GM12878 (cell line): ENCODE results near the gene ZNF3. TPM values are rescaled to one million over a fixed set of nuclear protein-coding genes. Genes with fewer than 3 reads are reported as not detected.

Experiments used
- ATAC-seq: fragments of 200-7000 bp; cut with Tn5 transposase; 3 replicates; pipeline ENCODE4 v1.9.1; 2020; ENCODE audit warnings: mild to moderate bottlenecking, moderate library complexity
- Bru-seq: library from RNA; stranded (reverse); fragments of 400-500 nt; gene quantifications from one replicate; lab custom pipeline; 2021; lab: Mats Ljungman, UMichigan
- BruChase-seq, 2 experiments: library from RNA; stranded (reverse); fragments of 400-500 nt; gene quantifications; one replicate each; lab custom pipeline; 2021; lab: Mats Ljungman, UMichigan
- BruUV-seq: library from RNA; stranded (reverse); fragments of 400-500 nt; replicated peaks from 2 replicates; lab custom pipeline; 2021; lab: Mats Ljungman, UMichigan
- CTCF ChIA-PET: fragments of 300-600 bp; sonication (Branson Sonifier 250); formaldehyde crosslinking; extraction: SDS; loops from one replicate; lab custom pipeline; 2021; ENCODE audit warnings: inconsistent platforms; lab: Yijun Ruan, JAX
- POLR2A ChIA-PET: fragments of 350-600 bp; formaldehyde crosslinking; extraction: SDS; loops from one replicate; lab custom pipeline; 2021; ENCODE audit warnings: inconsistent platforms; lab: Charles Lee
- RAD21 ChIA-PET: fragments of 300-600 bp; sonication (Branson Sonifier 250); formaldehyde crosslinking; loops from one replicate; lab custom pipeline; 2023; ENCODE audit warnings: antibody characterized with exemption; ENCODE audit not compliant: unreplicated experiment; lab: Charles Lee
- SMC1A ChIA-PET: fragments of 300-600 bp; sonication (Branson Sonifier 250); formaldehyde crosslinking; loops from one replicate; lab custom pipeline; 2023; ENCODE audit not compliant: unreplicated experiment, uncharacterized antibody; lab: Charles Lee
- DNase-seq: peaks from one replicate; pipeline ENCODE4 v3.0.0-alpha.2; 2011; ENCODE audit warnings: low read depth, low spot score
- FAIRE-seq: peaks from 3 replicates; lab custom pipeline; 2011; peaks lifted over from hg19 to GRCh38; lab: Jason Lieb, UNC
- H2AFZ ChIP-seq: 2 replicates; pipeline ENCODE4 v1.6.0; 2011; ENCODE audit warnings: low read depth, low read length, control low read depth; ENCODE audit not compliant: control insufficient read depth
- H3K27ac ChIP-seq: 2 replicates; pipeline ENCODE4 v1.5.1; 2011; ENCODE audit warnings: control low read depth; ENCODE audit not compliant: control insufficient read depth, insufficient read depth
- H3K27me3 ChIP-seq, 2 experiments: replicated peaks in 1 of 2; 2 replicates each; pipeline versions ENCODE4 v1.6.0 to v1.6.1; 2011; ENCODE audit warnings: low read length in 1 of 2; ENCODE audit not compliant: control insufficient read depth in 2 of 2, insufficient read depth in 2 of 2
- H3K36me3 ChIP-seq, 2 experiments: 2 replicates each; pipeline ENCODE4 v1.5.1; 2011; ENCODE audit warnings: low read length in 1 of 2; ENCODE audit not compliant: control insufficient read depth in 2 of 2, insufficient read depth in 2 of 2
- H3K4me1 ChIP-seq: 2 replicates; pipeline ENCODE4 v1.6.1; 2011; ENCODE audit warnings: mild to moderate bottlenecking, low read length, moderate library complexity, mixed read lengths; ENCODE audit not compliant: control insufficient read depth, insufficient read depth
- H3K4me2 ChIP-seq: 2 replicates; pipeline ENCODE4 v1.6.0; 2011; ENCODE audit warnings: control low read depth; ENCODE audit not compliant: control insufficient read depth, insufficient read depth
- H3K4me3 ChIP-seq: fragments of 200-600 bp; sonication (generic); 2 replicates; pipeline ENCODE4 v1.5.1; 2016
- H3K79me2 ChIP-seq: 2 replicates; pipeline ENCODE4 v1.6.0; 2011; ENCODE audit warnings: low read length; ENCODE audit not compliant: control insufficient read depth, insufficient read depth
- H3K9ac ChIP-seq: 2 replicates; pipeline ENCODE4 v1.8.0; 2011; ENCODE audit warnings: low read length, control low read depth, mixed read lengths; ENCODE audit not compliant: control insufficient read depth, insufficient read depth
- H3K9me3 ChIP-seq: replicated peaks from 3 replicates; pipeline ENCODE4 v1.5.1; 2011; ENCODE audit warnings: mild to moderate bottlenecking, low read length; ENCODE audit not compliant: control insufficient read depth, insufficient read depth
- H4K20me1 ChIP-seq: 2 replicates; pipeline ENCODE4 v1.6.0; 2011; ENCODE audit not compliant: control insufficient read depth, insufficient read depth
- BACH1 ChIP-seq: fragments of 450-650 bp; IDR thresholded peaks from 2 replicates; pipeline ENCODE4 v1.6.1; 2017; ENCODE audit warnings: mild to moderate bottlenecking, borderline replicate concordance
- BCL3 ChIP-seq: IDR thresholded peaks from 2 replicates; pipeline ENCODE4 v1.6.1; 2011; ENCODE audit warnings: borderline replicate concordance, low read depth, mild to moderate bottlenecking, moderate library complexity, low read length; ENCODE audit not compliant: insufficient read depth, poor library complexity, severe bottlenecking
- BMI1 ChIP-seq: fragments of 450-650 bp; IDR thresholded peaks from 2 replicates; pipeline ENCODE4 v1.6.1; 2016; ENCODE audit warnings: mild to moderate bottlenecking, moderate library complexity, borderline replicate concordance
- CHD2 ChIP-seq: IDR thresholded peaks from 2 replicates; pipeline ENCODE4 v1.6.1; 2011; ENCODE audit warnings: low read depth, low read length, improper control_type of control experiment, borderline replicate concordance
- CREB1 ChIP-seq: IDR thresholded peaks from 2 replicates; pipeline ENCODE4 v1.6.1; 2012; ENCODE audit warnings: low read depth, mild to moderate bottlenecking, inconsistent platforms
- CREM ChIP-seq: IDR thresholded peaks from 2 replicates; pipeline ENCODE4 v1.6.1; 2014; ENCODE audit warnings: antibody characterized with exemption, low read depth
- KLF5 ChIP-seq: fragments of 450-650 bp; IDR thresholded peaks from 2 replicates; pipeline ENCODE4 v1.6.1; 2014; ENCODE audit warnings: mild to moderate bottlenecking; ENCODE audit not compliant: partially characterized antibody
- MEF2B ChIP-seq: fragments of 450-650 bp; IDR thresholded peaks from 2 replicates; pipeline ENCODE4 v1.6.1; 2018; ENCODE audit warnings: mild to moderate bottlenecking, moderate library complexity; ENCODE audit not compliant: partially characterized antibody, poor library complexity, severe bottlenecking
- NBN ChIP-seq: fragments of 450-650 bp; IDR thresholded peaks from 2 replicates; pipeline ENCODE4 v1.6.1; 2016
- POLR2AphosphoS5 ChIP-seq: IDR thresholded peaks from 2 replicates; pipeline ENCODE4 v1.6.1; 2011; ENCODE audit warnings: mild to moderate bottlenecking, low read length, inconsistent platforms
- SP1 ChIP-seq: IDR thresholded peaks from one replicate; pipeline ENCODE4 v1.6.1; 2011; ENCODE audit warnings: low read depth, low read length
- USF1 ChIP-seq: IDR thresholded peaks from 2 replicates; pipeline ENCODE4 v1.6.1; 2011; ENCODE audit warnings: borderline replicate concordance, low read depth, mild to moderate bottlenecking, moderate library complexity, mixed read lengths, low read length; ENCODE audit not compliant: insufficient read depth; ENCODE audit errors: extremely low read length
- WRNIP1 ChIP-seq: IDR thresholded peaks from 2 replicates; pipeline ENCODE4 v1.6.1; 2011; ENCODE audit warnings: low read depth, low read length, improper control_type of control experiment, borderline replicate concordance
- WGBS: methylation state at CpG from one replicate; pipeline ENCODE4 v1.1.6; 2016; ENCODE audit warnings: low lambda C conversion rate; ENCODE audit not compliant: insufficient replicate concordance, insufficient coverage; ENCODE audit errors: missing lambda C conversion rate; 5-methylcytosine and 5-hydroxymethylcytosine counted together
- in situ Hi-C: fragments of 300-500 bp; cut with MboI; formaldehyde crosslinking; loops from 9 replicates; pipeline ENCODE4 v1.14.3; 2018; ENCODE audit warnings: mixed read lengths
- intact Hi-C: fragments of 100-400 bp; cut with micrococcal nuclease; formaldehyde crosslinking; loops from one replicate; pipeline ENCODE4 v1.14.2; 2022; ENCODE audit not compliant: unreplicated experiment
- long read RNA-seq, 2 experiments: library from polyadenylated mRNA; unstranded; transcript quantifications; one replicate each; pipeline ENCODE4 v2.0.0, GENCODE V29; 2019 to 2020
- polyA minus RNA-seq, 3 experiments: library from RNA; depleted of rRNA, polyadenylated mRNA; stranded (reverse); fragments of >200 nt; gene quantifications; 2 replicates each; pipeline ENCODE4 v1.2.3, GENCODE V29; 2011
- polyA plus RNA-seq, 11 experiments: library from polyadenylated mRNA; depleted of rRNA in 4 of 11; unstranded in 6 of 11; stranded (reverse) in 5 of 11; fragments of >200 nt; fragmentation: Nextera tagmentation in 4 of 11; fragmentation: Illumina TruSeq in 1 of 11; extraction: Ambion mirVana in 4 of 11; extraction: Trizol in 1 of 11; gene quantifications; 1 replicate in 1 of 11; 2 replicates in 10 of 11; pipeline versions ENCODE4 v1.2.1 to v1.2.3, GENCODE V29; 2011 to 2016; ENCODE audit warnings: inconsistent platforms in 2 of 11, missing spikeins in 2 of 11, low read depth in 1 of 11
- total RNA-seq, 4 experiments: library from RNA; depleted of rRNA in 3 of 4; stranded (reverse); fragments of >200 nt in 3 of 4; fragmentation: Illumina TruSeq in 1 of 4; extraction: Trizol in 1 of 4; gene quantifications; 2 replicates each; pipeline versions ENCODE4 v1.2.1 to v1.2.3, GENCODE V29; 2013 to 2021
- TF ChIP-seq, protein P1 (sequence below): IDR thresholded peaks from 2 replicates; pipeline ENCODE4 v1.6.1; 2012; ENCODE audit warnings: low read depth, low read length, improper control_type of control experiment

ZNF3 gene
- 65.5 and 73.9 TPM in 2 replicates for total RNA-seq (2013; cell fraction: nucleolus; rRNA removed)
- total RNA-seq (2014; rRNA removed) (26.2 and 34.9 TPM in 2 replicates), total RNA-seq (2014; rRNA removed; fragmentation: Illumina TruSeq; extraction: Trizol) (34.9 and 36.0 TPM in 2 replicates), total RNA-seq (2021) (28.5 and 30.7 TPM in 2 replicates), polyA plus RNA-seq (2011; rRNA removed) (31.1 and 32.1 TPM in 2 replicates), polyA plus RNA-seq (2014; fragmentation: Illumina TruSeq; extraction: Trizol) (37.4 and 48.6 TPM in 2 replicates), polyA plus RNA-seq (2014; fragmentation: Nextera tagmentation; extraction: Ambion mirVana) (10 to 100 TPM; 17.2 to 19.0 TPM), polyA plus RNA-seq (2014; rRNA removed) (22.6 and 27.3 TPM in 2 replicates), polyA plus RNA-seq (2016; fragmentation: Nextera tagmentation; extraction: Ambion mirVana) (10 to 100 TPM; 29.0 to 29.7 TPM), polyA minus RNA-seq (2011; rRNA and poly(A)+ RNA removed) (39.6 and 39.9 TPM in 2 replicates), Bru-seq, nascent RNA (percentile 80 among the genes with signal in this experiment), BruChase-seq, experiment 1, labeled RNA remaining after a 6-hour chase (percentile 75 among the genes with signal in this experiment), BruChase-seq, experiment 2, labeled RNA remaining after a 2-hour chase (percentile 82 among the genes with signal in this experiment)
- 21.0 TPM for polyA plus RNA-seq (2011; ENCODE audit: low read depth)
- 22.5 and 23.4 TPM in 2 replicates for polyA plus RNA-seq (2011; cell fraction: cytosol; rRNA removed)
- polyA plus RNA-seq (2011; cell fraction: nucleus; rRNA removed), result 48.4 and 55.7 TPM in 2 replicates
- polyA plus RNA-seq (2012), result 18.6 and 26.6 TPM in 2 replicates
- 9.4 and 12.2 TPM in 2 replicates for polyA minus RNA-seq (2011; cell fraction: cytosol; rRNA and poly(A)+ RNA removed)
- 23.2 and 42.2 TPM in 2 replicates for polyA minus RNA-seq (2011; cell fraction: nucleus; rRNA and poly(A)+ RNA removed)
- long read RNA-seq, experiment 1, transcript ZNF3-202 (6 exons, 2,799 nt), result major isoform, 5 of 14 reads
- long read RNA-seq, experiment 1, partial matches to known transcripts, result 0 of 14 reads
- long read RNA-seq, experiment 1, other reads (novel, unspliced or antisense), result 7 of 14 reads
- long read RNA-seq, experiment 2, transcript ZNF3-207 (5 exons, 2,718 nt), result minor isoform, 9 of 116 reads
- long read RNA-seq, experiment 2, transcript ZNF3-208 (6 exons, 999 nt), result minor isoform, 11 of 116 reads
- long read RNA-seq, experiment 2, transcript ZNF3-202 (6 exons, 2,799 nt), result major isoform, 49 of 116 reads
- long read RNA-seq, experiment 2, partial matches to known transcripts, result 4 of 116 reads
- long read RNA-seq, experiment 2, other reads (novel, unspliced or antisense), result 34 of 116 reads

GRCh38 chr7:100081535-100082102 lies at the start of gene ZNF3:
ZNF3 (minus strand) TSS chr7:100081723; CDS start chr7:100077357, 4,366 bp downstream.
- H3K27ac ChIP-seq, result peak within 1 kb of the TSS; percentile 89
- SMC1A ChIA-PET, result interaction anchor here (1.0 to 1.6 kb wide), 9 partner anchors 19 to 168 kb away, joined by 3 to 11 read pairs (median 4); partner anchors contain the start of genes AP4M1, LAMTOR4 and MCM7
- no peaks in the 10 kb centered on the region; the same call in 2 of the 3 replicates for H3K9me3 ChIP-seq
- peak; percentile 100 for FAIRE-seq
- peak; percentile 97 for DNase-seq
- peak; percentile 90 for ATAC-seq
- H4K20me1 ChIP-seq, result no peaks in the 10 kb centered on the region
- CTCF ChIA-PET, result interaction anchor here (1.0 to 1.4 kb wide), 13 partner anchors 10 to 168 kb away, joined by 3 to 15 read pairs (median 4); partner anchors contain the start of genes MBLAC1 and ZKSCAN1
- peak within 1 kb of the TSS; percentile 94 for H3K9ac ChIP-seq
- H3K36me3 ChIP-seq, result peaks cover 0 to 5% of the 10 kb centered on the region in 2 experiments; a peak in 3 of 4 replicates
- RAD21 ChIA-PET, result interaction anchor here (0.9 to 1.4 kb wide), 9 partner anchors 10 to 397 kb away, joined by 3 to 23 read pairs (median 4); partner anchors contain the start of genes AP4M1, MCM7, TRIM4 and TSC22D4
- H3K79me2 ChIP-seq, result peaks cover 41% of the 10 kb centered on the region
- peak within 1 kb of the TSS; percentile 88 for H3K4me3 ChIP-seq
- H2AFZ ChIP-seq, result peak within 1 kb of the TSS; percentile 85
- intact Hi-C loops (loop anchor here (1.0 to 10.0 kb wide), 6 partner anchors 20 to 167 kb away; partner anchors contain the start of genes AP4M1, LAMTOR4, MBLAC1 and MCM7), in situ Hi-C loops (no loop called here)
- WGBS, result under 1% methylated on average over 54 of the region's 55 CpGs
- H3K4me1 ChIP-seq, result peaks cover 4% of the 10 kb centered on the region
- POLR2A ChIA-PET, result interaction anchor here (1.0 to 1.6 kb wide), 6 partner anchors 12 to 39 kb away, joined by 3 to 15 read pairs (median 4); partner anchors contain the start of genes AP4M1, MCM7 and ZSCAN21
- no peaks in the 10 kb centered on the region for H3K27me3 ChIP-seq
- peak within 1 kb of the TSS; percentile 84 for H3K4me2 ChIP-seq
- BruUV-seq, result no TSS peak
- TF ChIP-seq SP1 (peak; percentile 72), MEF2B (peak; percentile 18), WRNIP1 (no peak), USF1 (no peak), NBN (peak; percentile 89), POLR2AphosphoS5 (peak; percentile 95), BACH1 (peak; percentile 100), BMI1 (no peak), CREM (peak; percentile 93), BCL3 (no peak), CREB1 (peak; percentile 85), CHD2 (peak; percentile 79; the same call in 1 of the 2 replicates), KLF5 (peak; percentile 12)
- TF ChIP-seq, protein P1, sequence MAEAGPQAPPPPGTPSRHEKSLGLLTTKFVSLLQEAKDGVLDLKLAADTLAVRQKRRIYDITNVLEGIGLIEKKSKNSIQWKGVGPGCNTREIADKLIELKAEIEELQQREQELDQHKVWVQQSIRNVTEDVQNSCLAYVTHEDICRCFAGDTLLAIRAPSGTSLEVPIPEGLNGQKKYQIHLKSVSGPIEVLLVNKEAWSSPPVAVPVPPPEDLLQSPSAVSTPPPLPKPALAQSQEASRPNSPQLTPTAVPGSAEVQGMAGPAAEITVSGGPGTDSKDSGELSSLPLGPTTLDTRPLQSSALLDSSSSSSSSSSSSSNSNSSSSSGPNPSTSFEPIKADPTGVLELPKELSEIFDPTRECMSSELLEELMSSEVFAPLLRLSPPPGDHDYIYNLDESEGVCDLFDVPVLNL, result no peak
